HL-60 (cell line): ENCODE results near the gene GBX1.

Experiments
- DNase-seq, 2 experiments: peaks; one replicate each; pipeline ENCODE4 v3.0.0-alpha.2; 2010 to 2020; ENCODE audit warnings: low read depth in 1 of 2, low spot score in 1 of 2
- H3K27ac ChIP-seq: fragments of 250-450 bp; sonication (Bioruptor Pico); replicated peaks from 2 replicates; pipeline ENCODE4 v1.5.1; 2020; ENCODE audit warnings: mild to moderate bottlenecking, moderate library complexity
- H3K27me3 ChIP-seq: fragments of 250-450 bp; sonication (Bioruptor Pico); 2 replicates; pipeline ENCODE4 v1.5.1; 2021; ENCODE audit warnings: mild to moderate bottlenecking, moderate library complexity; ENCODE audit not compliant: insufficient read depth, poor library complexity, severe bottlenecking
- H3K4me3 ChIP-seq: replicated peaks from 2 replicates; pipeline ENCODE4 v1.5.1; 2011; ENCODE audit warnings: mild to moderate bottlenecking, control low read depth, low read length; ENCODE audit not compliant: insufficient read depth
- CTCF ChIP-seq: IDR thresholded peaks from one replicate; pipeline ENCODE4 v1.5.1; 2011; ENCODE audit warnings: low read length, control low read depth, inconsistent platforms; ENCODE audit not compliant: insufficient read depth
- GABPA ChIP-seq: IDR thresholded peaks from 2 replicates; pipeline ENCODE4 v1.6.1; 2012; ENCODE audit warnings: low read depth
- POLR2AphosphoS5 ChIP-seq: IDR thresholded peaks from 2 replicates; pipeline ENCODE4 v1.6.1; 2012; ENCODE audit warnings: low read depth
- REST ChIP-seq: IDR thresholded peaks from 2 replicates; pipeline ENCODE4 v1.6.1; 2012; ENCODE audit warnings: low read depth; ENCODE audit not compliant: insufficient replicate concordance
- SPI1 ChIP-seq: IDR thresholded peaks from 2 replicates; pipeline ENCODE4 v1.6.1; 2012; ENCODE audit warnings: low read depth, mild to moderate bottlenecking, borderline replicate concordance

The GBX1 gene

GRCh38 chr7:151128144-151128543, 39.4 kb downstream of the GBX1 start:
- no peaks in the 10 kb centered on the region for H3K27me3 ChIP-seq
- H3K27ac ChIP-seq: no peak overlapping the region
- TF ChIP-seq SPI1 (no peak), CTCF (no peak), GABPA (no peak), POLR2AphosphoS5 (no peak), REST (no peak)
- no peak for DNase-seq
- no peak overlapping the region for H3K4me3 ChIP-seq

- DNase-seq: no peak
- Histone ChIP-seq H3K4me3 (no peak overlapping the region), H3K27me3 (no peaks in the 10 kb centered on the region), H3K27ac (no peak overlapping the region)
- TF ChIP-seq SPI1 (no peak), REST (no peak), GABPA (no peak), CTCF (no peak)
Measured at GRCh38 chr7:151126491-151127137, 40.9 kb downstream of the GBX1 start.

- H3K4me3 ChIP-seq: no peak overlapping the region
- no peak overlapping the region for H3K27ac ChIP-seq
- no peak for DNase-seq
- TF ChIP-seq GABPA: no peak
- TF ChIP-seq SPI1: no peak
- no peak for TF ChIP-seq CTCF
- TF ChIP-seq REST: no peak
- TF ChIP-seq POLR2AphosphoS5: no peak
- H3K27me3 ChIP-seq: no peaks in the 10 kb centered on the region
Measured at GRCh38 chr7:151125846-151126481, 41.5 kb downstream of the GBX1 start.
